Prostate gland (tissue), 2 donors: Measurements from ENCODE around the gene XCL1. TPM values are rescaled to one million over a fixed set of nuclear protein-coding genes. Genes with fewer than 3 reads are reported as not detected.

Experiments
- DNase-seq: peaks from one replicate; pipeline ENCODE4 v3.0.0-alpha.2; 2019; ENCODE audit warnings: low spot score
- H3K27ac ChIP-seq, 2 donors: fragments of 200-600 bp; sonication (generic); 2 replicates each; pipeline ENCODE4 v1.5.1; 2017 to 2019
- H3K27me3 ChIP-seq: fragments of 200-600 bp; sonication (generic); replicated peaks from 2 replicates; pipeline ENCODE4 v1.5.1; 2019; ENCODE audit not compliant: insufficient read depth
- H3K36me3 ChIP-seq, 2 donors: fragments of 200-600 bp; sonication (generic); 1 replicate in 1 of 2; 2 replicates in 1 of 2; pipeline versions ENCODE4 v1.5.1 to v1.8.1; 2017 to 2019
- H3K4me1 ChIP-seq: fragments of 200-600 bp; sonication (generic); replicated peaks from 2 replicates; pipeline ENCODE4 v1.5.1; 2019
- H3K4me3 ChIP-seq, 2 donors: fragments of 200-600 bp; sonication (generic); 2 replicates each; pipeline ENCODE4 v1.5.1; 2017 to 2019
- H3K9me3 ChIP-seq: fragments of 200-600 bp; sonication (generic); 2 replicates; pipeline ENCODE4 v1.5.1; 2017
- CTCF ChIP-seq, 4 experiments: fragments of 200-600 bp in 2 of 4; fragments of 450-650 bp in 2 of 4; sonication (generic) in 2 of 4; IDR thresholded peaks; 1 replicate in 3 of 4; 2 replicates in 1 of 4; pipeline ENCODE4 v1.5.1; 2016 to 2019; ENCODE audit warnings: antibody characterized with exemption in 4 of 4, mild to moderate bottlenecking in 2 of 4, moderate library complexity in 2 of 4
- POLR2A ChIP-seq: fragments of 450-650 bp; IDR thresholded peaks from one replicate; pipeline ENCODE4 v1.6.1; 2016; ENCODE audit warnings: antibody characterized with exemption, mild to moderate bottlenecking
- POLR2AphosphoS5 ChIP-seq: sonication (generic); formaldehyde crosslinking; IDR thresholded peaks from one replicate; pipeline ENCODE4 v1.6.1; 2017; ENCODE audit warnings: antibody characterized with exemption
- WGBS: methylation state at CpG from one replicate; pipeline ENCODE4 v1.1.5; 2018; 5-methylcytosine and 5-hydroxymethylcytosine counted together
- intact Hi-C: fragments of 100-400 bp; cut with DNase I; formaldehyde crosslinking; loops from one replicate; pipeline ENCODE4 v1.14.2; 2022
- total RNA-seq, 2 donors: library from RNA; depleted of rRNA; stranded (reverse); fragments of >200 nt; gene quantifications; one replicate each; pipeline ENCODE4 v1.1.0, GENCODE V29; 2016

The XCL1 gene
- total RNA-seq, 2 donors from 2014 or later = not detected

- Histone ChIP-seq H3K9me3 (no peaks in the 10 kb centered on the region), H3K27ac (no peak overlapping the region), H3K36me3 (no peaks in the 10 kb centered on the region), H3K4me1 (no peaks in the 10 kb centered on the region), H3K27me3 (no peaks in the 10 kb centered on the region), H3K4me3 (no peak overlapping the region)
- DNase-seq = no peak
- intact Hi-C loops = loop anchor here (5.0 kb wide), 1 partner anchor 158 kb away; no protein-coding TSS in a partner anchor
- TF ChIP-seq POLR2A = no peak
- 96% methylated on average over 4 of the region's 4 CpGs for WGBS
Observed at GRCh38 chr1:168623831-168624230, 47.4 kb downstream of the XCL1 start.

- intact Hi-C loops = no loop called here
- no peak overlapping the region for H3K27ac ChIP-seq
- TF ChIP-seq POLR2A (no peak), POLR2AphosphoS5 (no peak), CTCF (IDR thresholded peaks at IDR 0.05) (no peak)
- WGBS = 91% methylated on average over 4 of the region's 4 CpGs
- H3K4me1 ChIP-seq = no peaks in the 10 kb centered on the region
- no peaks in the 10 kb centered on the region for H3K36me3 ChIP-seq
- DNase-seq = no peak
- no peaks in the 10 kb centered on the region for H3K9me3 ChIP-seq
- no peak overlapping the region for H3K4me3 ChIP-seq
- H3K27me3 ChIP-seq = no peaks in the 10 kb centered on the region
Observed at GRCh38 chr1:168626326-168626725, 49.9 kb downstream of the XCL1 start.

GRCh38 chr1:168627370-168627769, 51.0 kb downstream of the XCL1 start:
- Histone ChIP-seq H3K4me1 (no peaks in the 10 kb centered on the region), H3K27ac (no peak overlapping the region), H3K9me3 (no peaks in the 10 kb centered on the region), H3K27me3 (no peaks in the 10 kb centered on the region), H3K4me3 (no peak overlapping the region), H3K36me3 (no peaks in the 10 kb centered on the region)
- WGBS = 81% methylated on average over 1 of the region's 1 CpG
- no peak for DNase-seq
- no peak for TF ChIP-seq POLR2AphosphoS5
- no peak for TF ChIP-seq POLR2A
- no peak for TF ChIP-seq CTCF (IDR thresholded peaks at IDR 0.05)
- intact Hi-C loops = no loop called here

GRCh38 chr1:168628807-168629206, 52.4 kb downstream of the XCL1 start:
- intact Hi-C loops = no loop called here
- Histone ChIP-seq H3K27me3 (no peaks in the 10 kb centered on the region), H3K4me1 (no peaks in the 10 kb centered on the region), H3K27ac (no peak overlapping the region), H3K36me3 (no peaks in the 10 kb centered on the region), H3K9me3 (no peaks in the 10 kb centered on the region), H3K4me3 (no peak overlapping the region)
- DNase-seq = no peak
- TF ChIP-seq CTCF (IDR thresholded peaks at IDR 0.05) (no peak), POLR2A (no peak), POLR2AphosphoS5 (no peak)

- no peak overlapping the region for H3K4me3 ChIP-seq
- no peaks in the 10 kb centered on the region for H3K27me3 ChIP-seq
- no peak overlapping the region for H3K27ac ChIP-seq
- no peaks in the 10 kb centered on the region for H3K9me3 ChIP-seq
- no peak for DNase-seq
- intact Hi-C loops = no loop called here
- TF ChIP-seq POLR2A = no peak
- TF ChIP-seq CTCF (IDR thresholded peaks at IDR 0.05) = no peak
- no peak for TF ChIP-seq POLR2AphosphoS5
- no peaks in the 10 kb centered on the region for H3K36me3 ChIP-seq
- 87% methylated on average over 1 of the region's 1 CpG for WGBS
- H3K4me1 ChIP-seq = no peaks in the 10 kb centered on the region
Observed at GRCh38 chr1:168629466-168629865, 53.1 kb downstream of the XCL1 start.

Other genes starting within 250 kb of the XCL1 start
- gene XCL2, start 32.6 kb upstream of the XCL1 start, total RNA-seq = not detected
- 10 to 100 TPM in 1 of 2 donors, 1 to 10 TPM in 1; 4.7 to 15.4 TPM for gene DPT, start 152.6 kb downstream of the XCL1 start, total RNA-seq